Endometrium (tissue), 2 donors: ENCODE measurements around the gene FOXRED2.
"Not testable (repeated sequence)": the region's sequence is repeated elsewhere in the genome, so short reads cannot be mapped to it uniquely, and the experiment has no call there.

Experiments used
- FAIRE-seq: peaks from 2 replicates; lab custom pipeline; 2012; peaks lifted over from hg19 to GRCh38; lab: Jason Lieb, UNC
- donor health status: control.
- donor health status: control.

Gene FOXRED2

DNA sequence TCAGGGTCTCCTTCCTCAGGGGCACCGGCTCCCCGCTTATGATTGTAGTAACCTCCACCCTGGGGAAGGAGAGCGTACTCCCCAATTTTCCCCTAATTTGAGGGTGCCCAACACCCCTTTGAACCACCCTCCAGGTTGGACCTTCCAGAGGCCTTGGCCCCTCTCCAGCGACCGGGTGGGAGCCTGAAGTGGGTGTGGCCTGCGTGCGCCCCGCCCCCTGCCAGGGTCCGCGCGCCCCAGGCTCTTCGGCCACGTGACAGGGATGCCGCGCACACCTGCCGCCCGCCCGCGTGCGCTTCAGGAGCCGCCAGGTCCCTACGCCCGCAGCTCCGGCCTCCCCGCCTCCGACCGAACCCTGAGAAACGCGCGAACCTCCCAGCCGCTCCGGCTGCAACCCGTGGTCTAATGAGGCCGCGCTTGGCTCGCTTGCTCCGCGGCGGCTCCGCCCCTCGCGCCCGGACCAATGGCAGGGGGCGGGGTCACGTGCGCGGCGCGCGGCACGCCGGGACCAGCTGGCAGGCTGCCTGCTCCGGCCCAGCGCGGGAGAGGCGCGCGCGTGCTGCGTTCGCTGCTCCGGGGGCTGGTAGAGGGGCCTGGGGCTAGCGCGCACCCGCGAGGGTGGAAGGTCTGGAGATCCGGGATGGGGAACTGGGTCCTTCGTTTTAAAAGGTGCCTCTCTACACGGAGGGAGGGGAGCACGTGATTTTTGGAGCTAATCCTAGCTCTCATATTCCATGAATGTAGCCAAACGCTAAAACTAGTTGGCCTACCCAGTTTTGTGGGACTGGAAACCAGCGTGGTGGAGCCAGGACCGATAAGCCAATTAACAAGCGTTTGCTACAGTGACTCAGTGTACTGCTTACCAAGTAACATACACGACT lies at the start of gene FOXRED2:
FOXRED2 (minus strand) TSS at position 404 of the 881 bp plus-strand sequence. CDS start 618 bp downstream, outside the sequence.
- no peak for FAIRE-seq

DNA sequence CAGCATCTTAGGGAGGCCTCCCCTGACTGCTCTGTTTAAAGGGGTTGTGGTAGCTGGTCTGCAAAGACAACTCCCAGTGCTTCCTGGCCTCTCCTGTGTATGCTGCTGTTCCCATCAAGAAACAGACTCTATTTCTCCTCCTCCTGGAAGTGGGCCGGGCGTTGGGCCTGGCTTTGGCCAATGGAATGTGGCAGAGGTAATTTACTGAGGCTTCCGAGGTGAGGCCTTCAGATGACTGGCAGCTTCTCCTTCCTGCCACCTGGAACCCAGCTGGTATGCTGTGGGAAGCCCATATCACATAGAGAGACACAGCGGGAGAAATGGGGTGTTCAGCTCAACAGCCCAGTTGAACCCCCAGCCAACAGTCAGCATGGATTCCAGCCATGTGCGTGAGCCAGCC lies 47.3 kb upstream of the FOXRED2 start:
- FAIRE-seq: no peak

DNA sequence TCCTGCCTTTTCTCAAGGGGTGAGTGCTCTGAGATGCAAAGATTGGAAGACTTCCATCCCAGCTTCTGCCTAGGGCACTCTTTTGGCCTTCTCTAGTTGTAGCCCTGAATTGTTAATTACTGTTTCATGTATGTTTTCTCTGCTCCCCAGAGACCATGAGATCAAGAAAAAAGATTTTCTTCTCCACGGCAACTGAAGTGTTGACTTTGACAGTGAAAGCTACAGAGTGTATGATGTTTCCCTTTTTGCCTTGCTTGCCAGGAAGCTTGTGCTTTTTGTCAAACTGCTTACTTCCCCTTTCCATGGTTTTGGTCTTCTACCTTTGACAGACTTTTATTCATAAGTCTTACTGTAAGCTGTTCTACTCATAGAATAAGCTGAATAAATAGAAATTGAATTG lies 45.4 kb upstream of the FOXRED2 start:
- FAIRE-seq: no peak

DNA sequence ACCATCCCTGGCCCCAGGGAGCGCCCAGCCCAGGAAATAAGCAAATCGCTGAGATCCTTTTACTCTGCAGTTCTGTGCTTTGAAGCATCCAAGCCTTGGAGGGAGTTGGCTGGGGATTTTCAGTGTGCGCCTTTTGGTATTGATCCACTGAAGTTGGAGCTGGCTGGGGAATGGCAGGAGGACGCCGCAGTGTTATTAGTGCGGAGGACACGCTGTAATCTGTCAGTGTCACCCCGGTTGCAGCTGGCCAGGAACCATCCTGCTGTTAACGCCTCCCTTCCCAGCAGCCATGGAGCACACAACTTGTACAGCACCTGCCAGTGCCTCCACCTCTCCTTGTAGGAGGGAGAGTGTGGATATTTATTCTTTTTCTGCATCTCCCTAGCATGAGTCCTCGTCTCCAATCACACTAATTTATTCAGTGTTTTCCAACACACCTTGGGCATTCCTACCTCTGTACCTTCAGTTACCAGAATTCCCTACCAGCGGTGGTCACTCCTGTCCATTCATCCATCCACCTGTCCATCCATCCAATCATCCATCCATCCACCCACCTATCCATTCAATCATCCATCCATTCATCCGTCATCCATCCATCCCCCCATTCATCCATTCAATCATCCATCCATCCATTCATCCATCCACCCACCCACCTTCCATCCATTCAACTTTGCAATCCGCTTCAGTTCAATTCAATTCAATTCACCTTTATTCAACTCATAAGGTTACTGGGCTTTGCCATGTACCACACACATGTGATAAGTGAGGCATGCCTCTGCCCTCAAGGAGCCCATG lies 44.1 kb upstream of the FOXRED2 start:
- FAIRE-seq: no peak

DNA sequence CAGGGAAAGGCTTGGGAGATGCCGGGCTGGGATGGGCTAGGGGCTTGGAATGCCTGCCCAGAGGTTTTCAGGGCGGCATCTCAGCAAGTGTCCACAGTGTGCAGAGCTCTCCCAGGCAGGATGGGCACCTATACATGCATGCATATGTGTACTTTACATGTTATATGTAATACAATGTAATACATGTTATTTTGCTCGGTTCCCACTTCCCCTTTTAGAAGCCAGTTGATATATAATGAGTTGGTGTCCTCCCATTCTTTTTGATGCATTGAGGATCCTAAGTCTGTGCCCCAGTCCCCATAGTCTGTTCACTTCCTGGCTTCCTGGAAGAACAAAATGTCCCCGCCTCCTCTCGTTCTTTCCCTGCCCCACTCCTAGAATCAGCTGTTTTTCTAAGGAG lies 42.2 kb upstream of the FOXRED2 start:
- no peak for FAIRE-seq

DNA sequence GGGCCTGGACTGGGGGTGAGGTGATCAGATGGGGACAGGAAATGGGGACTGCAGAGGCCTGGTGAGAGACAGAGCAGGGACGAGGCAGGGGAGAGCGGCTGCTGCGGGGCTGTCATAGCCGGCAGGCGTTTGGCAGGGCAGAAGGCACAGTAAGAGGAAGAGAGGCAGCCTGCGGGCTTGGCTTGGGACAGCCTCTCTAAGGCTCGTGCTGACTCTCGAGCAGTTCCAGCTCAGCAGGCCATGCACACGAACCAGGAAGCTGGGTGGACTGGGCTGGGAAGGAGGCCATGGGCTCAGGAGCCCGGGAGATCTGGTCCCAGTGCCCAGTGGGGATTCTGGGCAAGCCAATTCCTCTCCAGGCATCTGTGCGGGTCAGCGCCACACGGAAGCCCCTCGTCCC lies 41.8 kb upstream of the FOXRED2 start:
- no peak for FAIRE-seq

DNA sequence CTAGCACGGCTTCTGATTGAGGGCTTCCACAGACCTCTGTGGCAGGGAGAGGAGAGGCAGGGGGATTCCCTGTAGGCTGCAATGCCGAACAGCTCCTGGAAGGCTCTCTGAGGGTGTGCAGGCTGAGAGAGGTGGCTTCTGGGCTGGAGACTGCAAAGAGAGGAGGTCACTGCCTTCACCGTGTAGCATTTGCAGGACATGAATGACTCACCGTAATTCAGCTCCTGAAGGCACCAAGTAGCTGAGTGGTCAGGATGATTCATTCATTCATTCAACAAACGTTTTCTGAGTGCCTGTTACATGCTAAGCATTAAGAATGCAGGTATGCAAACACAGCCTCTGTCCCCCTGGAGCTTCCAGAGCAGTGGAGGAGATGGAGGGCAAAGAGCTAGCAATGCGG lies 40.1 kb upstream of the FOXRED2 start:
- no peak for FAIRE-seq

DNA sequence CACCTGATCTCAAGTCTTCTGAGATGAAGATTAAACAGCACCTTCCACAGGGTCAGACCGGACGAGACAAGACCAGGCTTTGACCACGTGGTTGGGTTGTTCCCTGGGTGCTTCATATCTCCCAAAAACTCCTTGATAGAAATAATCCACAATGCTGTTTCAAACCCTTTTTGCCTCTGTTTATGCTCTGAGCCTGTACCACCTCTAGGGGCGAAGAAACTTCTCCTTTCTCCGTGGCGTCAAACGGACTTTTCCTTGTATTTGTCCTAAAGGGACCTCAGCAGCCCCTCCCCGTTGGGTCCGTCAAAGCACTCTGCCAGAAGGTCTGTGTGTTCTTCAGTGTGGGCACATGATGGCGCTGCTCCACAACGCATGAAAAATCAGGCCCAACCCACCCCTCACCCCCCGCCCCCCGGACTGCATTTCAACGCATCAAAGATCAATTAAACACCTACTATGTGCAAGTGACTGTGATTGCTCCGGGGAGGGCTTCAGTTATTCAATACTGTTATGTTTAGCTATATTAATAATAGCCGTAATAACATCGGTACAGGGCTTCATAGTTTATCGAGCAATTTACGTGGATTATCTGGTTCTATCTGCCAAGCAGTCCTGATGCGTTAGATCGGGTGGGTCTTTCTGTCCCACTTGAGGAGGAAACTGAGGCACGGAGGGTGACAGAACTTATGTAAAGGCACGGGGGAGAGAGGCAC lies 39.4 kb upstream of the FOXRED2 start:
- FAIRE-seq: no peak

DNA sequence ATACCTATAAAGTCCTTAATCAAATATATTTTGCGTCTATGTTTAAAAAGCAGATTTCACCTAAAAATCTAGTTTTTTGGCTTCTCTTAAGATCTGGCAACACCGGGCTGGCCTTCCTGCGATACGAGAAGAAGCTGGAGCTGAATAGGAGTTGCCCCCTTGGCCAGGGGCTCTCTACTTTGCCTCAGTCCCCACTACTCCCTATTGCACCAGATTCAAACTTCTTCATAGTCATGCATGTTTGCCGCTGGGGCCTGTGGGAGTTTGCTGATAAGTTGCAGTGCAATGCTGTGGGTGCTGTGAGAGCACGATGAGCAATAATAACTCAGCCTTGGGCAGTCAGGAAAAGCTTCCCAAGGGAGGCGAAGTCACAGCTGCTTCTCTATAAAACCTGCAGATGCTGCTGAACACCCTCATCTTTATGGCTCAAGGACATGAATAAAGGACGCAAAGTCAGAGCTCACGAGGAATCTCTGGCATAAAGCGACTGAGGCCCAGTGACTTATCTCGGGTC lies 37.3 kb upstream of the FOXRED2 start:
- no peak for FAIRE-seq

DNA sequence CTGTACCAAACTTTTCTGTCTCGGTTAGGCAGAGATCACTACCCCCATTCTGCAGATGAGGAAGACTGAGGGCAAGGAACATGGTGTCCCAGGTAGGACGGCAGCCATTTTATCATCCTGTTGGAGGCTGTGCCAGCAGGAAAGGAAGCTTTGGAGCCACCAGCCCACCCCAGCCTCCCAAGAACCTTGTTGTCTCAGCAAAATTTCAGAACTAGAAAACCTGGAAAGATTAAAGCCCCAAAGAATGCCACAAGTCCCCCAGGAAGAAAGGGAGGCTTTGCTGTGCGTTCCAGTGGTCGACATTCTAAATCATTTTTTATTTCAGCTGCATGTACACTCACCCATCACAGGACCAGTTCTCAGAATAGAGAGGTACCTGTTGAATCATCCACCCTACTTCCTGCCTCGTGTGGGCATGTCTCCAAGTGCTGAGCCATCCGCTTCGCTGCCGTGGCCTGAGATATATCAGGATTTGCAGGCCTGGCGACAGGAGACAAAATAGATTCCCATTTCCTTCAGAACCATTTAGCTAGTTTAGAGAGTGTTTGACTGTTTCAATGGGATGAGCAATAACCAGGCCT lies 35.1 kb upstream of the FOXRED2 start:
- no peak for FAIRE-seq

DNA sequence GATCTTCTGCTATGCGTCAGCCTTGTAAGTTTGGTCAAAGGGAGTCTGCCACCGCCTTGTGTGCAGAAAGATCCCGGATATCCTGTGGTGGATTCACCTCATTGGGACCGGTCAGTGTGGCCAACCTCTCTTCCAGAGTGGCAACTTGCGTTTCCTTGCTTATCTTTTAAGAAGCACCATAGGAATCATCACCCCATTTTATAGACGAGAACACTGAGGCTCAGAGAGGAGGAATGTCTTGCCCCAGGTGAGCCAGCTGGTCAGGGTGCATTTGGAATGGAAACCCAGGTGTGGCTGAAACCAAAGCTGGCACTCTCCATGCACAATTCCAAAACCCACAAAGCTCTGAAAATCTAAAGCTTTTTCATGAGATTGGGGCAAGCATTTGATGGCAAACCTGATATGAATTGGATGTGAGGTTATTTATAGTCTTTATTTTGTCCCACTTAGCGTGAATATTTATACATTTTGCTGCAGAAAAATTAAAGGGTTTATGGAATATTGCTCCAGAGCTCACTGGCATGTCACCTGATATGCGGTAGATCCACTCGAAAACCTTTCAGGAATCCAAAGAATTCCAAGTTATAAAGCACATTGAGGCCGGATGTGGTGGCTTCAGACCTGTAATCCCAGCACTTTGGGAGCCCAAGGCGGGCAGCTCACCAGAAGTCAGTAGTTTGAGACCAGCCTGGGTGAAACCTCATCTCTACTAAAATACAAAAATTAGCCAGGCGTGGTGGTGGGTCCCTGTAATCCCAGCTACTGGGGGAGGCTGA lies 34.2 kb upstream of the FOXRED2 start:
- FAIRE-seq: no peak

DNA sequence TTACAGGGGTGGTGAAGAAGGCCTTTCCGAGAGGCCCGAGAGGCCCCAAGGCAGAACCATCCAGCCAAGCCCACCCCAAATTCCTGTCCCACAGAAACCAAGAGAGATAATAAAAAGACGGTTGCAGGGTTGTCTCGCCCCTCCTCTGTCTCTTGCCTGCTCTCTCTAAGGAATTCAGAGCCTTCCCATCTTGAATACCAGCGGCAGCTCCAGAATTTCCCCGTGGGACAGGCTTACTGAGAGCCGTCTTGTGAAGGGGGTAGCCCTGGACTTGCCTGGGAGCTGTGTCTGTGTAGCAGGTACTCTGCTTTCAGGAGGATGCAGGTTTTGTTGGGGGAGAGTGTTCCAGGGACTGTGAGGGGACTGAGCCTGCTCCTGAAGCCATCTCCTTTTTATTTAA lies 31.7 kb upstream of the FOXRED2 start:
- FAIRE-seq: no peak

DNA sequence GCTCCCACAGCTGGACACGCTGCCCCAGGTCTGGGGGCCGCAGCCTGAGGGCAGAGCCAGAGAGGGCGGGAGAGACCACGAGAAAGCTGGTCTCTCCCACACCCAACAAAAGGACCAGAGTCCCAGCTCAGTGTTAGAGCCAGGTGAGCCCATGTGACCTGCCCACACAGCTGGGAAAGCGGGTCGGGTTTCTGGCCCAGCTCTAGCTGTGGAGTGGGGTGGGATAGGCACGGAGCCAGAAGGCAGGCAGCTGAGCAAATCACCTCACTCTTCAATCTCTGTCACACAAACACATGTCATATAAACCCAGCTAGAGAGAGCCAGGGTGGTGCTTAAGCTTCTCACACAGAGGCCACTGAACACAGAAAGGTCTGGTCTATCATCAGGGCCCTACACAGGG lies 29.9 kb upstream of the FOXRED2 start:
- no peak for FAIRE-seq

DNA sequence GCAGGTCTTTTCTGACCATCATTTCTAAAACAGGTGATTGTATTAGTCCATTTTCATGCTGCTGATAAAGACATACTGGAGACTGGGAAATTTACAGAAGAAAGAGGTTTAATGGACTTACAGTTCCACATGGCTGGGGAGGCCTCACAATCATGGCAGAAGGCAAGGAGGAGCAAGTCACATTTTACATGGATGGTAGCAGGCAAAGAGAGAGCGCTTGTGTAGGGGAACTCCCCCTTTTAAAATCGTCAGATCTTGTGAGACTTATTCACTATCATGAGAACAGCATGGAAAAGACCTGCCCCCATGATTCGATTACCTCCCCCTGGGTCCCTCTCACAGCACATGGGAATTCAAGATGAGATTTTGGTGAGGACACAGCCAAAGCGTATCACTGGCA lies 26.5 kb upstream of the FOXRED2 start:
- not testable (repeated sequence) for FAIRE-seq

DNA sequence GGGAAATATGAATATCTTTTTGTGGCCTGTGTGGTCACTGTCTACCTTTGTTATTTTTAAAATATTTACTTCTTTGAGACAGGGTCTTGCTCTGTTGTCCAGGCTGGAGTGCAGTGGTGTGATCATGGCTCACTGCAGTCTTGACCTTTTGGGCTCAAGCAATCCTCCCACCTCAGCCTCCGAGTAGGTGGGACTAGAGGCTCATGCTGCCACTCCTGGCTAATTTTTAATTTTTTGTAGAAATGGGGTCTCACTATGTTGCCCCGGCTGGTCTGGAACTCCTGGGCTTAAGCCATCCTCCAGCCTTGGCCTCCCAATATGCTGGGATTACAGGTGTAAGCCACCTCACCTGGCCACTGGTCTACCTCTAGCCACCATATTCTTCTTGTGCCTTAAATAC lies 25.6 kb upstream of the FOXRED2 start:
- no peak for FAIRE-seq

DNA sequence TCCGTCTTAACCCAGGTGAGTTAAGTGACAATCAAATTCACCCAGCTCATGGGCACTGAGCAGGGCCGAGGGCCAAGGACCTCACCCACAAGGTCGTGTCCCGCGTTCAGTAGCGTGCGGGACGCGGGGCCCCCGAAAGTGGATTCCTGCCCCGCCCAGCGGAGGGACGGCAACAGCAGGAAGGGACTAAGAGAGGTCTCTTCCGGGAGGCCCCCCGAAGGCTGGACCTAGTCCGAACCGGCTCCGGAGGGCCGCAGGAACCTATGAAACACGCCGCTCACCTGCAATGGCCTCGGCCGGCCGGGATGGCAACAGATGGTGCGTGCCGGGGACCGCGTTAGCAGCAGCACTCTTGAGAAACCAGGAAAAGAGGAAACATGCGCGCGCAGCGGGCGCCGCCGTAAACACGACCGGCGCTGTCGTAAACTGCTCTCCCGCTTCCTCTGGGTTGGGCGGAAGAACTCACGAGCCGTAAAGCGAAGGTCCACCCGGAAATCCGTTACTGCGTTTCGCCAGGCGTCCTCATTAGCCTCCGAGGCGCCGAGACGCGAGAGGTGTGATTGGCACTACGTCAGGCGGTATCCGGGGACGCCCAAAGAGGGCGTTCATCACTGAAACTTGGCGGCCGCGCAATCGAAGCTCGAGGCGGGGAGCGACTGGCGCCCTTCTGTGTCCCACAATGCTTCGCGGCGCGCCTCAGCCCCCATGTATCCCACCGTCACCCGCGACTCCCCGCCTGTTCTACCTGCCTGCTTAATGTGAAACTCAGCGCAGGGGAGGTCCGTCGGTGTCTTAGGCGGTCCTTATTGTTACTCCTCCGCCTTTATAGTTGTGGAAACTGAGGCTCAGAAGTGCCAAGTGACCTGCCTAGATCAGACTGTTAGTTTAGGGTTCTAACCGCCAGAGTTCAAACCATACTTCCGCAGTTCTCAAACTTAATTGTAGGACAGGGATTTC lies 22.2 kb upstream of the FOXRED2 start, which contains the start of gene EIF3D:
EIF3D (minus strand) TSS at position 372 of the 957 bp plus-strand sequence. CDS start 3,045 bp downstream, outside the sequence.
- FAIRE-seq: peak; percentile 99

DNA sequence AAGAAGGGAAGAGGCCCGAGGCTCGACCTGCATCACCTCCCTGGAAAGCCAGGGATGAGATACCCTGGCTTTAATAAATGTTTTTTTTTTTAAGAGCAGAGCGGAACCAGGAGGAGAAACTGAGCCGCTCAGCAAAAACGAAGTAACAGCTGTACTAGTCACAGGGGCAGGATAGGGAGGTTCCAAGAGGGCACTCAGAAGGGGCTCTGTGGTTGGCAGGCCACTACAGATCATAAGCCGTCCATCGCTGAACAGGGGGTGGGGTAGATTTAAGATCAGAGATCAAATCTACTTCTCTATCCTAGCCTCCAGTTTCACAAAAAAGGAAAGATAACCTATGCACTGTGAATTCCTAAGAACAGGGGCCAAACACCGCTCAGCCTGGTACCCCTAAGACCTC lies 21.5 kb upstream of the FOXRED2 start:
- no peak for FAIRE-seq

DNA sequence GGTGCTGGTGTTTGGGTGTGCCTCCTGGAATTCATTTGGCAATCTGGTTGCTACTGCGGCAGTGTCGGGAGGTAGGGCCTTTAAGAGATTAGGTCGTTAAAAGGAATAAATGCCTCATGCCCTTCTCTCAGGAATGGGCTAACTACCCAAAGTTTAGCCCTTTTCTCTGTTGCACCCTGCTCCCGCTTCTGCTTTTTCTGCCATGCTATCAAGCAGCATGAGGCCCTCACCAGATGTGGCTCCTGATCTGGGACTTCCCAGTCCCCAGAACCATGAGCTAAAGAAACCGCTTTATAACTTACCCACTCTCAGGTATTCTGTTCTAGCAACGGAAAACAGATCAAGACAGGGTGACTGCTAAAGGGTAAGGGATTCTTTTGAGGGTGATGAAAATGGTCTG lies 15.8 kb upstream of the FOXRED2 start:
- no peak for FAIRE-seq

DNA sequence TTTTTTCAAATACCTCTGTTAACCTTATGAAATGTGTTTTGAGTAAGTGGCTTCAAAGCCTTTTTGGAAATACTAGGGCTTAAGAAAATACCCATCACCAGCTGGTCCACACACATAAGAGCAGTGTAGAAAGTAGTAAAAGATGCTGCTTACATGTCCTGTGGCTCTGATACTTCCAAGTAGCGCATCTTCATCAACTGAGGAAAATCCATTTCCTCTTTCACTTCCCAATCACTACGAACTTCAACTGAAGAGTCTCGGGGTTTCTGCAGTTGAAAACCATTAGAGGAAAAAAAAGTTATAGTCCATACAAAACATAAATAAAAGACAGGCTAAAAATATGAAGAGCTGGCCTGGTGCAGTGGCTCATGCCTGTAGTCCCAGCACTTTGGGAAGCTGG lies 13.6 kb upstream of the FOXRED2 start:
- FAIRE-seq: no peak

DNA sequence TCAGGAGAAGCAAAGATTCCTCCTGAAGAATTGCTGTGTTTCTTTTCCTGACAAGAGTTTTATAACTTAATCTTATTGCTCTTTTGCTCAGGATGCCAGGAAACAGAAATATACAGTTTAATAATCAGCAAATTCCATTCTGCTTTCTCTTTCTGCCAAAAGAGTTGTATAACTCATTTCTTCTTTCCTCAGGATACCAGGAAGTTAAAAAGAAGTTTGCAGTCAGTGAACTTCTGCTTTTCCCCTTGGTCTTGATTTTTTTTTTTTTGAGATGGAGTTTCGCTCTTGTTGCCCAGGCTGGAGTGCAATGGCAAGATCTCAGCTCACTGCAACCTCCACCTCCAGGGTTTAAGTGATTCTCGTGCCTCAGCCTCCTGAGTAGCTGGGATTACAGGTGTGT lies 13.1 kb upstream of the FOXRED2 start:
- not testable (repeated sequence) for FAIRE-seq
